NCI-H1092 (cell line): Measurements from ENCODE around the gene ANO10.

ENCODE experiments used
- DNase-seq: peaks from one replicate; lab custom pipeline; 2025; lab: John Stamatoyannopoulos, UW

The ANO10 gene

DNA sequence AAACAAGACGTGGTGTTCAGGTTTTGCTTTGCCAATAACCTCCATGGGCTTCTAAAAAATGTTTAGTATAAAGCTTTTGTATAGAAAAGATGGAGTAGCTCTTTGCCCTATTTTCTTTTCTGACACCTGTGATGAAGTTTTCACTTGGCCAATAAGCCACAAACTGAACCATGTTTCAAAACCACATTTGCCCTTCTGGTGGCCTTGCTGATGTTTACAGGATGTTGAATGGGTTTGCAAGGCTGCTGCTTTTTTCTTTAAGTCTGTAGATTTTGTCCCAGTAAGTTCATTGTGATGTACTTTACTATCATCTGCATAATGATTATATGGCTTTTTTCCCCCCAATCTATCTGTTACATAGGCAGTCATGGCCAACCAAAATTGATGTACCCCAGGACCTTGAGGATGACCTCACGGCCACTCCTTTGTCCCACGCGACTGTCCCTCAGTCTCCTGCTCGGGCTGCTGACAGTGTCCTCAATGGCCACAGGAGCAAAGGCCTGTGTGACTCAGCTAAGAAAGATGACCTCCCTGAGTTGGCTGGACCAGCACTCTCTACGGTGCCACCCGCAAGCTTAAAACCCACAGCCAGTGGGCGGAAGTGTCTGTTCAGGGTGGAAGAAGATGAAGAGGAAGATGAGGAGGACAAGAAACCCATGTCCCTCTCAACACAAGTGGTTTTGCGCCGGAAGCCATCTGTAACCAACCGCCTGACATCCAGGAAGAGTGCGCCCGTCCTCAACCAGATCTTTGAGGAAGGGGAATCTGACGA lies 274.6 kb downstream of the ANO10 start:
- DNase-seq = no peak

- DNase-seq = no peak
Measured at GRCh38 chr3:43345877-43346276, 275.9 kb downstream of the ANO10 start.

GRCh38 chr3:43345246-43345645 lies 276.6 kb downstream of the ANO10 start:
- DNase-seq = no peak

- no peak for DNase-seq
Measured at GRCh38 chr3:43344520-43344919, 277.3 kb downstream of the ANO10 start.

- DNase-seq = no peak
Measured at GRCh38 chr3:43343815-43344214, 278.0 kb downstream of the ANO10 start.

- no peak for DNase-seq
Measured at GRCh38 chr3:43343185-43343584, 278.6 kb downstream of the ANO10 start.

GRCh38 chr3:43341788-43342187 lies 280.0 kb downstream of the ANO10 start:
- no peak for DNase-seq

DNA sequence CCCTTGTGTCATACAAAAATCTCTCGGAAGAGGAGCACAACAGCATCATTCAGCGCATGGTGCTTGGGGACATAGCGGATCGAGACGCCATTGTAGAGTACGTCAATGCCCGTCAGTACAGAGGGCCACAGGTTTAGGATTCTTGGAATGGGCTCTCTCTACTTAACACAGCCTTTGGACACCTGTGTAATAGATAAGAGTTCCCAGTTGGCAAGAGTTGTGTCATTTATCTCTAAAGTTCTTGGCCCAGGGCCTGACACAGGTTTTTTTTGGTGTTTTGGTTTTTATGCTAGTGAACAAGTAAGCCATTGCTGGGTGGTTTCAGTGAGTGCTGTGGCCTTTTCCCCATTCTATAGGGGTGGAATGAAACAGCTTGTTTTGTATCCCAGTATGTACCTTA lies 281.4 kb downstream of the ANO10 start:
- no peak for DNase-seq

GRCh38 chr3:43338295-43338694 lies 283.5 kb downstream of the ANO10 start:
- DNase-seq = no peak

GRCh38 chr3:43335799-43336198 lies 286.0 kb downstream of the ANO10 start:
- no peak for DNase-seq

GRCh38 chr3:43334976-43335375 lies 286.8 kb downstream of the ANO10 start:
- no peak for DNase-seq

GRCh38 chr3:43331381-43331780 lies 290.4 kb downstream of the ANO10 start:
- DNase-seq = no peak

DNA sequence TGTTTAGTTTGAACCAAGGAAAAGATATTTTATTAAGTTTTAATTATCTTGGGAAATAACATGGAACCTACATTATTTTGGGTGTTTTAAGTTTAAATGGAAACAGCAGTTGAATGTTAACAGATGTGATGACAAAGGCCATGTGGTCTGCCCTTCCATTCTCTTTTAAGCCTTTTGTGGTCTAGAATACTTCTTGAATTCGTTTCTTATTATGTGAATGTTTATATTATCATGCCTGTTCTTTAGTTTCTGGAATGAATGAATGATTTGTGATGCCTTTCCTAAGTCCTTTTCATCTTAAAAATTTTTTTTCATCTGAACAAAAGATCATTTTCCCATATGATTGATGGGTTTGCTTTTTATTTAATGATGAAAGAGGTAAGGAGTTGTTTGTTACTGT lies 290.8 kb downstream of the ANO10 start:
- DNase-seq = no peak

DNA sequence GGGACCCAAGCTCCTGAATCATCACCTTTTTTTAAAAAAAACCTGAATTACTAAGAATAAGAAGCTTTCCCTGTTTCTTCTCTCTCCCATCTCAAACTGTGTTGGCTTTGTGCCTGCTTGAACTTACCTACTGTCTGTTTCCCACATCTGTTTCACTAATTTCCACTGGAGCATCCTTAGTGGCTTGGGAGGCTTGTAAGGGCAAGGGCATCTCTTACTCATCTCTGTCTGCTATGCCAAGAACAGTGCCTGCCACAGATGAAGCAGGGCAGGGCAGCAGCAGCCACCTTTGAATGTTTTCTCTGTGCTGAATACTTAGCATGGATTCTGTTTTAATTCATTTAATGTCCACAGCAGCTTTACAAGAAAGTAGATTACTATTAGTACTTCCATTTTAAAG lies 293.2 kb downstream of the ANO10 start:
- no peak for DNase-seq

DNA sequence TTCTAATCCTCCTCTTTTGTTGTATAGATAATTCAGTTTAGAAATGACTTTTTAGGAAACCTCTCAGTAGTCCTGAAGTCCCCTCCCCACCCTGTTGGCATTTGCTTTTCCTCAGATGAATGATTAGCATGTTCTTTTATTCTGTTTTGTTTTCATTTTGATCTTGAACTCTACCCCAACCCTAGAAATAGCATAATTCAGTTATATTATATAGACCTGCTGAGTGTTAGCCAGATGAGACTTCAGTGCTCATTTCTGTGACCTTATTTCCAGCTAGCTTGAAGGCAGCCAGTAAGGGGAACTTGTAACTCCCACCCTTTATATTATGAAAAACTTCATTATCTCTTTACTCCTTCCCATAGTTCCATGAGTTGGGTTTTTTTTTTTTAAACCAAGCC lies 294.2 kb downstream of the ANO10 start:
- DNase-seq = no peak

GRCh38 chr3:43326891-43327581 lies 294.8 kb downstream of the ANO10 start:
- DNase-seq = no peak

DNA sequence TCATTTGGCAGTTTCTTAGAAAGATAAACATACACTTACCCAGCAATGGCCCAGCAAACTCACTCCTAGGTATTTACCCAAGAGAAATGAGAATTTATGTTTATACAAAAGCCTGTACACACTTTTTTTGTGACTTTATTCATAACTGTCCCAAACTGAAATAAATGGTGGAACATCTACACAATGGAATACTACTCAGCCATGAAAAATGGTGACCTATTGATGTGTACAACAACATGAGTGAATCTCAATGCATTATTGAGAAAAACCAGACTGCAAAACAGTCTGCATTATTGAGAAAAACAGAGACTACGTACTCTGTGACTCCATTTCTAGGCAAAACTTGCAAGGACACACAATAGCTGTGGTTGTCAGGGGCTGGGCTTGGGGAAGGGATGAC lies 298.3 kb downstream of the ANO10 start:
- no peak for DNase-seq

DNA sequence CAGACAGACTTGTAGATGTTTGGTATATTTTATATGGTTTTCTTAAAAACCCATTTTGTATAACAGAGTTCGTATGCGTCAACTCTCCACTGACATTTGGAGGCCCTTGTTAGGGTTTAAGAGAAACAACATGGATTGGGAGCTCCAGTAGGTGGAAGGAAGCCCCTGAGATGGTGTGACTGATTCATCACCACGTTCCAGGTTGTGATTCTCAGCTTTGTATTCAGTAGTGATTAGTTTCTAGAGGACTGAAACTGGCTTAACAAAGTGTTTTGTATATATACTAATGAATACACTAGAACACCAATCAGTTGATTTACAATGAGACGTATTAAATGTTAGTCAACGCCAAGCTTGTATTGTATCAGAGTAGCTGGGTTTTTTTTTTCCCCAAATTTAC lies 301.5 kb downstream of the ANO10 start:
- no peak for DNase-seq

- no peak for DNase-seq
Measured at GRCh38 chr3:43319794-43320193, 302.0 kb downstream of the ANO10 start.

DNA sequence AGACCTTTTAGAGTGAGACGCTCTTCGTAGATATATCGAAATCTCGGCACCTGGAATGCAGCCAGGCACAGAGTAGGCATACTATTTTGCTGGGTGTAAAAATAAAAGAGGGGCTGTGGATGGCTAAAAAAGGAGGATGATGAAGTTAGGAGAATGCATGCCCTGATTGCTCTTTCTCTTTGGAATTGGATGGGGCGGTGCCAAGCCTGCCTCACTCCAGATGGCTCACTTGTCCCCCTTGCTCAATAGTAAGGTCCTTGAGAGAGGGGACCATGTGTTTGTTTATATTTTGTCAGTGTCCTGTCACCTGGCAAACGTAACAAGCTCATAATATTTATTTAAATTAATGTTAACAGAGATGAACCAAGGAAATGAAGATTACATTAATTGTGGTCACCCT lies 302.4 kb downstream of the ANO10 start:
- DNase-seq = no peak

DNA sequence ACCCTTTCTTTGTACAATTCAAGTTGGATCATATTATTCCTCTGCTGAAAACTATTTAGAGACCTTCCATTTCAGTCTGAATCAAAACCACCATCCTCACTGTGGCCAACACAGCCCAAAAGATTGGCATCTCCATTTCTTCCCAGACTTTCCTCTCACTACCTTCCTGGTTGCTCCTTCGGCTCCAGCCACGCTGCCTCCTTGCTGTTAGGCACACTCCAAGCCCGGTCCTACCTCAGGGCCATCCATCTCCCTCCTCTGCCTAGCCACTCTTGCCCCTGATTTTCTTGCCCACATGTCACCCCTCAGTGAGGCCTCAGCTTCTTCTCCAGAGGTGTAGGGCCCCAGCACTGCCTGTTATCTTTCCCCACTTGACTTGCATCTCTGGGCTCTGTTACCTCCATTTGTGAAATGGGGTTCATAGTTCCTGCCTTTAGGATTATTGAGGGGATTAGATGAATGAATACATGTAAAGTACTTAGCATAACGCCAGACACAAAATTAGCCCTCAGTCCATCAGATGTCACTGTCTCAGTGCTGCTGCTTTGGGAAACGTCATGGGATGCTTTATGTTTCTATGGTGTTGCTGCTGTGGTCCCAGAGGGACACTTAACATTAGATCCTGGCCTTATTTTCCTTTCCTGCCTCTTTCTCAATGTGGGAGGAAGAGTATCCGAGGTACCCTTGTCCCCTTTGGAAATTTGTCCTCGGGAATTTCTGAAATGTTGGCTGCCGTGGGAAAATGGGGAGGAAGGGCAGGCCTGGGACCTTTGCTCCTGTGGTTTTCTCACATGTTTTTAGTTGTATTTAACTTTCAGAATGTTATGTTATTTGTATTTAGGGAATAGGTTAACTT lies 304.1 kb downstream of the ANO10 start:
- no peak for DNase-seq

DNA sequence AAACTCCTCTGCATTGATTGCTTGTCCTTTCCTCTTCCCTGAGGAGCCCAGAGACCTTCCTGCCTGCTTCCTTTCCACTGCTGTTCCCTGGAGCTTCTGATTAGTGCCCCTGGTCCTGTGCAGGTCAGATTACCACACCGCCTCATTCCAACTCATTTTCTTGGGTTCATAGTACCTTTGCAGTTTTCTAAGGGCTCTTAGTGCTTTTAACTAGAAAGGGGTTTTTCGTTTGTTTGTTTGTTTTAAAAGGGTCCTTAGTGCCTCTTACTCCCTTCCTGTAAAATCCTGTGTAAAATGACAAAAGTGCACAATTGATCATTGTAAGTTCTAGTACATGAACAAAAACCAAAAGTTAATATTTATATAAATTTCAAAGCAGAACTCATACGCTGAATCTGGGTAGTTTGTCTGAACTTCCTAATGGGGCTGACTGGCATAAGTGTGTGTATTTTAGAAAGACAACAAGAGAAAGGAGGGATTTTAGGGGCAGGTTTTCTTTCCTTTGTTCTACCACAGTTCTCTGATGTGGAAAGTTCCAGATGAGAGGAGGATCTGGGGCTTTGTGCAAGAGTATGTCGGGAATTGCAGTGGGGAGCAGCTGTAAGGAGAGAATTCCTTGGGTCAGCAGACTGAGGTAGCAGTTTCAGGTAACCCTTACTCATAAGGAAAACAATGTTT lies 304.9 kb downstream of the ANO10 start:
- no peak for DNase-seq
